ENCODE measurements around the gene C17orf67.

DNA sequence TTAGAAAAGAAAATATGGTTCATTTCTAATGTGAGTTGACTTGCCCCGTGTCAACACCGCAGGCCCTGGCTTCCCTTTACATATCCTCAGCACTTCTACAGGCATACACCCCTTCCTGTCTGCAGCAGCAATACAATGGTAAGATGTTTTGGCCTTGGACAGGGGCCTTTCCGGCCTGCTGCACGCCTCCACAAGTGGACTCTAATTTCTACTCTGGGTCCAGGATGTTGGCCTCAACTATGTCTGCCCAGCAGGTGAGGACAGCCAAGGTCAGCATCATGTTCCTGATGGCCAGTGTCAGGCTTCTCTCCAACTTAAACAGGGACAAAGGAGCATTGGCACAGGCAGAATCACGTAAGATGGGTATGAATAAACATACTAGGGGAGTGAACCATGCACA lies 11.0 kb downstream of the C17orf67 start:
- TF ChIP-seq EZH2 (IDR thresholded peaks at IDR 0.05; ENCODE audit: insufficient read depth, poor library complexity, severe bottlenecking) (no peak), EZH2phosphoT487 (IDR thresholded peaks at IDR 0.05; ENCODE audit: insufficient read depth, low read depth) (no peak)
